Measurements from ENCODE around the gene AKAP8L. TPM values are rescaled to one million over a fixed set of nuclear protein-coding genes. Genes with fewer than 3 reads are reported as not detected.

The AKAP8L gene
- total and polyA plus RNA-seq, 11 donors, result 43.3 to 72.2 (median 60.1) TPM

DNA sequence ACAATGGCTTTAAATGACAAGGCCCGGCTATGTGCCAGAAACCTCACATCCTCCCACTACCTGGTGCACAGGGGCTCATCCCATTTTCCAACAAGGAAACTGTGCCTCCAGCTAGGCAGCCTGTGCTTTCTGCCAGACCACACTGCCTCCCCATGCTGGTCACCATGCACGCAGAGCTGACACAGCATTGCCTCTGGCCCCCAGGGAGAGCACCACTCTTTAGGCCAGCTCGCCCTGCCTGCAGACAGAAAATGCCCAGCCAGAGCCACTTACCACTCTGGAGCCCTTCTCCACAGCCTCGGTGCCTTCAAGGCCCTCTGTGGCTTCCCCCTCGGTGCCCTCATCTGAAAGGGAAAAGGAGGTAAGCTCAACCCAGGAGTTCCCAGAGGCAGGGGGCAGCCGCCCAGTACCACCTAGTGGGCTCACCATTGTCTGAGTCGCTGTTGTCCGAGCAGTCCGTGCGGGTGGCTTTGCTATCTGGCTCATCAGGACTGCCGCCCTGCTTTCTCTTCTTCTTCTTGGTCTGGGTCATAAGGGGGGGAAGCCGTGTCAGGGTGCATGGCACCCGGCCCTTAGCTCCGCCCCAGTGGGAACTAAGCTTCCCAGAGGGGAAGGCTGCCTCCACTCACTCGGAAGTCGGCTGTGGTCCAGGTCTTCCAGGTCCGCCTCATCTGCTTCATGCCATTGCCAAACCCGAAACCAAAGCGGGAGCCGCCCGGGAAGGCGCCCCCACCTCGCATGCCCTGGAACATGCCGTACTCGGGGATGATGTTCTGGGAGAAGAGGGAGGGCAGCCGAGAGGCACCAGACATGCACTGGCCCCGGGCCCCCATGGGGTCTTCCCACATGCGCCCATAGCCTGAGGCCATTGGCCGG, 18.0 kb downstream of the AKAP8L start:
- peak overlapping the region in 2 of 12 donors; percentile 53 to 85 for H3K27ac ChIP-seq
- H3K4me3 ChIP-seq, result no peak overlapping the region
- peaks cover 14 to 59% (median 43%) of the 10 kb centered on the region in 12 donors for H3K4me1 ChIP-seq
- ATAC-seq, result no peak
- 76 to 89% (median 78%) methylated on average over 22 to 29 of the region's 29 CpGs for WGBS, 4 donors
- no peaks in the 10 kb centered on the region for H3K9me3 ChIP-seq
- no peak for DNase-seq
- no peaks in the 10 kb centered on the region for H3K27me3 ChIP-seq
- H3K36me3 ChIP-seq, result peaks cover 0 to 85% (median 71%) of the 10 kb centered on the region in 9 donors
- TF ChIP-seq, protein P1, sequence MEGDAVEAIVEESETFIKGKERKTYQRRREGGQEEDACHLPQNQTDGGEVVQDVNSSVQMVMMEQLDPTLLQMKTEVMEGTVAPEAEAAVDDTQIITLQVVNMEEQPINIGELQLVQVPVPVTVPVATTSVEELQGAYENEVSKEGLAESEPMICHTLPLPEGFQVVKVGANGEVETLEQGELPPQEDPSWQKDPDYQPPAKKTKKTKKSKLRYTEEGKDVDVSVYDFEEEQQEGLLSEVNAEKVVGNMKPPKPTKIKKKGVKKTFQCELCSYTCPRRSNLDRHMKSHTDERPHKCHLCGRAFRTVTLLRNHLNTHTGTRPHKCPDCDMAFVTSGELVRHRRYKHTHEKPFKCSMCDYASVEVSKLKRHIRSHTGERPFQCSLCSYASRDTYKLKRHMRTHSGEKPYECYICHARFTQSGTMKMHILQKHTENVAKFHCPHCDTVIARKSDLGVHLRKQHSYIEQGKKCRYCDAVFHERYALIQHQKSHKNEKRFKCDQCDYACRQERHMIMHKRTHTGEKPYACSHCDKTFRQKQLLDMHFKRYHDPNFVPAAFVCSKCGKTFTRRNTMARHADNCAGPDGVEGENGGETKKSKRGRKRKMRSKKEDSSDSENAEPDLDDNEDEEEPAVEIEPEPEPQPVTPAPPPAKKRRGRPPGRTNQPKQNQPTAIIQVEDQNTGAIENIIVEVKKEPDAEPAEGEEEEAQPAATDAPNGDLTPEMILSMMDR (IDR thresholded peaks at IDR 0.05), result no peak
- TF ChIP-seq POLR2A (IDR thresholded peaks at IDR 0.05), result no peak
- intact Hi-C loops (cut with DNase I), result no loop called here

DNA sequence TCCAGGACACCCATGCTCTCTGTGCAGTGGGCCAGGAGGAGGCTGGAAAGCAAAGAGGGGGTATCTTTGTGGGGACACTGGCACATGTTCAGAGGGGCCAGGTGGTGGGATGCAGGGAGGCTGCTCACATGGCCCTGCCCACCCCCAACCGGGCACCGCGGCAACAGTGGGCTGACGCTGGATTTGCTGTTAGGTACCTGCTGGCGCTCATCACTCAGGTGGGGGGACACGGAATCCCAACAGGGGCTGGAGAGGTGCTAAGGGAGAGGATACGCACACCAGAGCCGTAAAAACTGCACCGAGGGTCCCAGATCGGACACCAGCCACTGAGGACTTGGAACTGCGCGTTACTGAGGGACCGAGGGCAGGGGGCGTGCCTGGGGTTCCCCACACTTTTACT, 19.2 kb downstream of the AKAP8L start:
- Histone ChIP-seq H3K9me3 (no peaks in the 10 kb centered on the region), H3K27ac (no peak overlapping the region), H3K4me1 (peaks cover 11 to 48% (median 36%) of the 10 kb centered on the region in 12 donors), H3K4me3 (no peak overlapping the region), H3K27me3 (no peaks in the 10 kb centered on the region), H3K36me3 (peaks cover 0 to 91% (median 77%) of the 10 kb centered on the region in 9 donors)
- DNase-seq (no peak), ATAC-seq (no peak)
- TF ChIP-seq, protein P1 (IDR thresholded peaks at IDR 0.05), result no peak
- TF ChIP-seq POLR2A (IDR thresholded peaks at IDR 0.05), result no peak
- intact Hi-C loops (cut with DNase I), result no loop called here
- WGBS, 4 donors, result 93 to 95% (median 95%) methylated on average over 10 to 14 of the region's 14 CpGs

DNA sequence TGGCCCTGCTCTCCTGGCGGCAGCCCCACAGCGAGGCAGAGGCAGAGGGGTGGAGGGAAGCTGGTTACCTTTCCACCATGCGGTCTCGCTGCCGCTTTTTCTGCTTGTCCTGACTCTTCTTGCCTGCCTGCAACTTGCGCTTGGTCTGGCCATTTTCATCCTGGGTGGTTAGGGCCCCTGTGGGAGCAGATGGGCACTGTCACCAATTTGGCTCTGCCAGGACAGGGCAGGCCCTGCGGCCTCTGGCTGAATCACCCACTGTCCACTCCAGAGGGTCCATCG, 19.6 kb downstream of the AKAP8L start:
- no peaks in the 10 kb centered on the region for H3K9me3 ChIP-seq
- peaks cover 8 to 43% (median 31%) of the 10 kb centered on the region in 12 donors for H3K4me1 ChIP-seq
- ATAC-seq (no peak), DNase-seq (no peak)
- no peaks in the 10 kb centered on the region for H3K27me3 ChIP-seq
- no peak overlapping the region for H3K27ac ChIP-seq
- H3K36me3 ChIP-seq, result peaks cover 0 to 93% (median 79%) of the 10 kb centered on the region in 9 donors
- no peak overlapping the region for H3K4me3 ChIP-seq
- TF ChIP-seq, protein P1 (IDR thresholded peaks at IDR 0.05), result no peak
- no peak for TF ChIP-seq POLR2A (IDR thresholded peaks at IDR 0.05)
- intact Hi-C loops (cut with DNase I), result no loop called here
- WGBS, 4 donors, result 91 to 98% (median 96%) methylated on average over 8 of the region's 8 CpGs

DNA sequence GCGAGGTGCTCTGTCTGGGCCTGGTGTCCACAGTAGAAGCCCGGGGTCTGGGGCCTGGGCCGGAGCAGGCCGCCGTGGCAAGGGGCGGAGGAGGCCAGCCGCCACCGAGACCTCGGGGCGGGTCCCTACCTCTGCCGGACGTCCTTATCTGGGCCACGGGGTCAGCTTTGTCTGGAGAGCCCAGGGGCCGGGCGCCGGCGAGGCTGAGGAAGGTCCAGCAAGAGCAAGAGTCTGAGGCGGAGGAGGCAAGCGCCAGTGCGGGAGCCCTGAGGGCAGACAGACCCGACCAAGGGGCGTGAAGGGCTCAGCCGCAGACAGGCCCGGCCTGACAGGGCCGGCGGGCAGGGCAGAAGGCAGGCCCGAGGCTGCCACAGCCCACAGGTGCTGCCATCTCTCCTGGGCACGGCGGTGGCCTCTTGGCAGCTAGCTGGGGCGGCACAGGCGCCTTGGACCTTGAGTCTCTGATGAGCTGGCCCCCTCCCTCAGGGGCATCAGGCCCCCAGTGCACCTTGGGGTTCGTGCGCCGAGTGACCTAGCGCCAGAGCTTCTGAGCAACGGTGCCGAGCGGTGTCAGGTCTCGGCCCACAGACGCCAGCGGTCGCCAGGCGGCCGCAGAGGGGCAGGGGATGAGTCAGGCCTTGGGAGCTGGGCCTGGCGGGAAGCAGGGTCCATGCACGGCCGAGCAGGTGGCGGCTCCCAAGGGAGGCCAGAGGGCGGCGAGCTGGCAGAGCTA, 20.1 kb downstream of the AKAP8L start:
- TF ChIP-seq, protein P1 (IDR thresholded peaks at IDR 0.05), result no peak
- TF ChIP-seq POLR2A (IDR thresholded peaks at IDR 0.05), result no peak
- DNase-seq (no peak), ATAC-seq (no peak)
- no peaks in the 10 kb centered on the region for H3K27me3 ChIP-seq
- H3K9me3 ChIP-seq, result no peaks in the 10 kb centered on the region
- H3K4me3 ChIP-seq, result no peak overlapping the region
- intact Hi-C loops (cut with DNase I), result no loop called here
- peaks cover 0 to 96% (median 80%) of the 10 kb centered on the region in 9 donors for H3K36me3 ChIP-seq
- peaks cover 8 to 38% (median 26%) of the 10 kb centered on the region in 12 donors for H3K4me1 ChIP-seq
- WGBS, 4 donors, result 82 to 90% (median 87%) methylated on average over 38 to 50 of the region's 50 CpGs
- no peak overlapping the region for H3K27ac ChIP-seq

All from heart left ventricle (tissue), 16 donors.